Panc1 (cell line): ENCODE data around the gene TACC2.

ENCODE experiments used
- CTCF ChIP-seq: fragments of 450-650 bp; IDR thresholded peaks from 2 replicates; pipeline ENCODE4 v1.5.1; 2017; ENCODE audit warnings: mild to moderate bottlenecking
- POLR2AphosphoS5 ChIP-seq: IDR thresholded peaks from 2 replicates; pipeline ENCODE4 v1.6.1; 2012; ENCODE audit warnings: mild to moderate bottlenecking, low read depth, low read length, moderate library complexity
- SIN3A ChIP-seq: IDR thresholded peaks from 2 replicates; pipeline ENCODE4 v1.6.1; 2012; ENCODE audit warnings: low read depth, mild to moderate bottlenecking, low read length, moderate library complexity, borderline replicate concordance; ENCODE audit not compliant: insufficient read depth
- TCF7L2 ChIP-seq: IDR thresholded peaks from 2 replicates; pipeline ENCODE4 v1.6.1; 2011; ENCODE audit warnings: mild to moderate bottlenecking, low read depth, low read length, inconsistent platforms
- TF ChIP-seq, protein P1 (sequence below), 2 experiments: IDR thresholded peaks; 2 replicates each; pipeline ENCODE4 v1.6.1; 2011 to 2012; ENCODE audit warnings: low read depth in 2 of 2, control low read depth in 1 of 2, low read length in 1 of 2, mild to moderate bottlenecking in 1 of 2, moderate library complexity in 1 of 2; ENCODE audit not compliant: insufficient read depth in 1 of 2

GRCh38 chr10:122246830-122247520 lies 258.0 kb downstream of the TACC2 start:
- TF ChIP-seq TCF7L2 (no peak), CTCF (no peak), POLR2AphosphoS5 (no peak), SIN3A (no peak)
- TF ChIP-seq, protein P1, sequence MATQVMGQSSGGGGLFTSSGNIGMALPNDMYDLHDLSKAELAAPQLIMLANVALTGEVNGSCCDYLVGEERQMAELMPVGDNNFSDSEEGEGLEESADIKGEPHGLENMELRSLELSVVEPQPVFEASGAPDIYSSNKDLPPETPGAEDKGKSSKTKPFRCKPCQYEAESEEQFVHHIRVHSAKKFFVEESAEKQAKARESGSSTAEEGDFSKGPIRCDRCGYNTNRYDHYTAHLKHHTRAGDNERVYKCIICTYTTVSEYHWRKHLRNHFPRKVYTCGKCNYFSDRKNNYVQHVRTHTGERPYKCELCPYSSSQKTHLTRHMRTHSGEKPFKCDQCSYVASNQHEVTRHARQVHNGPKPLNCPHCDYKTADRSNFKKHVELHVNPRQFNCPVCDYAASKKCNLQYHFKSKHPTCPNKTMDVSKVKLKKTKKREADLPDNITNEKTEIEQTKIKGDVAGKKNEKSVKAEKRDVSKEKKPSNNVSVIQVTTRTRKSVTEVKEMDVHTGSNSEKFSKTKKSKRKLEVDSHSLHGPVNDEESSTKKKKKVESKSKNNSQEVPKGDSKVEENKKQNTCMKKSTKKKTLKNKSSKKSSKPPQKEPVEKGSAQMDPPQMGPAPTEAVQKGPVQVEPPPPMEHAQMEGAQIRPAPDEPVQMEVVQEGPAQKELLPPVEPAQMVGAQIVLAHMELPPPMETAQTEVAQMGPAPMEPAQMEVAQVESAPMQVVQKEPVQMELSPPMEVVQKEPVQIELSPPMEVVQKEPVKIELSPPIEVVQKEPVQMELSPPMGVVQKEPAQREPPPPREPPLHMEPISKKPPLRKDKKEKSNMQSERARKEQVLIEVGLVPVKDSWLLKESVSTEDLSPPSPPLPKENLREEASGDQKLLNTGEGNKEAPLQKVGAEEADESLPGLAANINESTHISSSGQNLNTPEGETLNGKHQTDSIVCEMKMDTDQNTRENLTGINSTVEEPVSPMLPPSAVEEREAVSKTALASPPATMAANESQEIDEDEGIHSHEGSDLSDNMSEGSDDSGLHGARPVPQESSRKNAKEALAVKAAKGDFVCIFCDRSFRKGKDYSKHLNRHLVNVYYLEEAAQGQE (IDR thresholded peaks at IDR 0.05; ENCODE audit: insufficient read depth in 1 of 2, low read depth in 2 of 2, low read length in 1 of 2): no peak
